K562 (cell line): ENCODE results near the gene NAPB. TPM values are rescaled to one million over a fixed set of nuclear protein-coding genes. Genes with fewer than 3 reads are reported as not detected.

ENCODE experiments used
- BACH1 ChIP-seq: fragments of 200-800 bp; sonication (Bioruptor generic); IDR thresholded peaks from 2 replicates; pipeline ENCODE4 v1.6.1; 2016; ENCODE audit warnings: missing genetic modification characterization, missing compliant biosample characterization
- BRF1 ChIP-seq: IDR thresholded peaks from 3 replicates; pipeline ENCODE4 v1.6.1; 2011; ENCODE audit warnings: borderline replicate concordance, mild to moderate bottlenecking; ENCODE audit not compliant: insufficient read length; ENCODE audit errors: extremely low read depth
- CBFA2T3 ChIP-seq: fragments of 450-650 bp; IDR thresholded peaks from 2 replicates; pipeline ENCODE4 v1.6.1; 2017
- CEBPB ChIP-seq: fragments of 450-650 bp; IDR thresholded peaks from 2 replicates; pipeline ENCODE4 v1.6.1; 2016; ENCODE audit warnings: missing genetic modification characterization, missing compliant biosample characterization
- COPS2 ChIP-seq: fragments of 450-650 bp; conservative IDR thresholded peaks from 2 replicates; pipeline ENCODE4 v1.6.1; 2016; ENCODE audit warnings: mild to moderate bottlenecking, moderate library complexity
- ELF1 ChIP-seq: fragments of 200-800 bp; sonication (Bioruptor generic); IDR thresholded peaks from 2 replicates; pipeline ENCODE4 v1.6.1; 2016; ENCODE audit warnings: missing genetic modification characterization, missing compliant biosample characterization
- ETV1 ChIP-seq: fragments of 450-650 bp; conservative IDR thresholded peaks from 2 replicates; pipeline ENCODE4 v1.6.1; 2016; ENCODE audit warnings: missing genetic modification characterization, control low read depth, low read depth, missing compliant biosample characterization
- FOXJ3 ChIP-seq: sonication (generic); formaldehyde crosslinking; IDR thresholded peaks from 2 replicates; pipeline ENCODE4 v1.4.0; 2020; ENCODE audit warnings: mild to moderate bottlenecking, missing genetic modification reagents
- HMG20A ChIP-seq: fragments of 450-650 bp; formaldehyde crosslinking; conservative IDR thresholded peaks from 2 replicates; pipeline ENCODE4 v1.4.0; 2020; ENCODE audit warnings: mild to moderate bottlenecking, mixed read lengths
- HOMEZ ChIP-seq: fragments of 250-450 bp; sonication (Bioruptor Pico); IDR thresholded peaks from 2 replicates; pipeline ENCODE4 v1.4.0; 2020; ENCODE audit warnings: mild to moderate bottlenecking, moderate library complexity
- MAFF ChIP-seq: IDR thresholded peaks from 2 replicates; pipeline ENCODE4 v1.6.1; 2012; ENCODE audit warnings: low read length, improper control_type of control experiment
- PHTF2 ChIP-seq: fragments of 250-450 bp; sonication (Bioruptor Pico); IDR thresholded peaks from 2 replicates; pipeline ENCODE4 v1.5.0; 2021; ENCODE audit warnings: mild to moderate bottlenecking
- POLR2A ChIP-seq: fragments of 450-650 bp; conservative IDR thresholded peaks from 2 replicates; pipeline ENCODE4 v1.6.1; 2016
- THAP12 ChIP-seq: fragments of 250-450 bp; sonication (Bioruptor Pico); IDR thresholded peaks from 2 replicates; pipeline ENCODE4 v1.9.0; 2021; ENCODE audit warnings: mild to moderate bottlenecking, inconsistent platforms
- USF1 ChIP-seq: sonication (generic); formaldehyde crosslinking; IDR thresholded peaks from 2 replicates; pipeline ENCODE4 v1.9.0; 2022; ENCODE audit warnings: mild to moderate bottlenecking, missing genetic modification reagents
- XRCC5 ChIP-seq: fragments of 200-400 bp; formaldehyde crosslinking; IDR thresholded peaks from 2 replicates; pipeline ENCODE4 v1.6.1; 2017; ENCODE audit warnings: low read depth, mild to moderate bottlenecking, low read length
- ZBTB7A ChIP-seq: IDR thresholded peaks from 2 replicates; pipeline ENCODE4 v1.6.1; 2011; ENCODE audit warnings: low read depth, mild to moderate bottlenecking, low read length, moderate library complexity, borderline replicate concordance; ENCODE audit not compliant: control insufficient read depth
- ZFP91 ChIP-seq: sonication (generic); formaldehyde crosslinking; IDR thresholded peaks from 2 replicates; pipeline ENCODE4 v1.8.0; 2022; ENCODE audit warnings: mild to moderate bottlenecking, missing genetic modification reagents
- ZNF146 ChIP-seq: IDR thresholded peaks from one replicate; pipeline ENCODE4 v1.6.1; 2018; ENCODE audit warnings: missing compliant biosample characterization; ENCODE audit not compliant: unreplicated experiment
- ZNF3 ChIP-seq: fragments of 250-450 bp; sonication (Bioruptor Pico); IDR thresholded peaks from 2 replicates; pipeline ENCODE4 v1.5.0; 2021; ENCODE audit warnings: mild to moderate bottlenecking, moderate library complexity
- ZNF347 ChIP-seq: fragments of 450-650 bp; formaldehyde crosslinking; IDR thresholded peaks from 2 replicates; pipeline ENCODE4 v1.4.0; 2020; ENCODE audit warnings: low read depth, mild to moderate bottlenecking, moderate library complexity
- ZNF655 ChIP-seq: fragments of 250-450 bp; sonication (Bioruptor Pico); IDR thresholded peaks from 2 replicates; pipeline ENCODE4 v1.5.0; 2021
- polyA plus RNA-seq, 8 experiments: library from polyadenylated mRNA; depleted of rRNA in 4 of 8; stranded (reverse) in 5 of 8; unstranded in 3 of 8; fragments of >200 nt; fragmentation: Nextera tagmentation in 2 of 8; fragmentation: Illumina TruSeq in 1 of 8; extraction: Ambion mirVana in 2 of 8; extraction: Trizol in 1 of 8; gene quantifications; 2 replicates each; pipeline versions ENCODE4 v1.2.1 to v1.2.3, GENCODE V29; 2011 to 2014; ENCODE audit warnings: inconsistent platforms in 1 of 8, missing spikeins in 1 of 8
- total RNA-seq, 7 experiments: library from RNA; depleted of rRNA in 6 of 7; stranded (reverse); fragments of >200 nt in 6 of 7; fragmentation: Illumina TruSeq in 2 of 7; extraction: Trizol in 2 of 7; gene quantifications; 2 replicates each; pipeline versions ENCODE4 v1.2.1 to v1.2.3, GENCODE V29; 2011 to 2021; ENCODE audit warnings: low replicate concordance in 1 of 7

NAPB gene
- total and polyA plus RNA-seq, 9 of the 15 experiments (the other 6 are each of a cell fraction or from before 2014, with no cell fraction given) = 1.4 to 7.7 (median 5.2) TPM

- TF ChIP-seq ZNF655 (CRISPR knock-in tag) (no peak), PHTF2 (CRISPR knock-in tag) (no peak), POLR2A (peak; percentile 75), CBFA2T3 (no peak), BRF1 (no peak), ZNF3 (no peak), ETV1 (no peak), USF1 (CRISPR knock-in tag) (peak; percentile 95), THAP12 (CRISPR knock-in tag) (no peak), HOMEZ (CRISPR knock-in tag) (no peak), XRCC5 (no peak), ZFP91 (CRISPR knock-in tag) (no peak), CEBPB (no peak), ZNF347 (CRISPR knock-in tag) (no peak), ZNF146 (CRISPR knock-in tag) (no peak), HMG20A (CRISPR knock-in tag) (no peak), ELF1 (tag) (no peak), MAFF (no peak), COPS2 (no peak), BACH1 (tag) (no peak), ZBTB7A (0 out of 2 replicates have a peak, but pooled peaks have one; percentile 11), FOXJ3 (CRISPR knock-in tag) (no peak)
Measured at GRCh38 chr20:23357767-23358562, 63.3 kb downstream of the NAPB start (continued).
